IMR-90 (cell line): Measurements from ENCODE around the gene EIF5A.

Source experiments
- CTCF ChIP-seq: conservative IDR thresholded peaks from 2 replicates; pipeline ENCODE4 v1.5.1; 2012; ENCODE audit warnings: mild to moderate bottlenecking, low read depth, low read length, improper control_type of control experiment
- TF ChIP-seq, protein P1 (sequence below): fragments of 150-350 bp; IDR thresholded peaks from 2 replicates; pipeline ENCODE4 v1.6.1; 2016; ENCODE audit warnings: low read depth, mild to moderate bottlenecking, low read length, moderate library complexity, borderline replicate concordance

- no peak for TF ChIP-seq CTCF
- TF ChIP-seq, protein P1, sequence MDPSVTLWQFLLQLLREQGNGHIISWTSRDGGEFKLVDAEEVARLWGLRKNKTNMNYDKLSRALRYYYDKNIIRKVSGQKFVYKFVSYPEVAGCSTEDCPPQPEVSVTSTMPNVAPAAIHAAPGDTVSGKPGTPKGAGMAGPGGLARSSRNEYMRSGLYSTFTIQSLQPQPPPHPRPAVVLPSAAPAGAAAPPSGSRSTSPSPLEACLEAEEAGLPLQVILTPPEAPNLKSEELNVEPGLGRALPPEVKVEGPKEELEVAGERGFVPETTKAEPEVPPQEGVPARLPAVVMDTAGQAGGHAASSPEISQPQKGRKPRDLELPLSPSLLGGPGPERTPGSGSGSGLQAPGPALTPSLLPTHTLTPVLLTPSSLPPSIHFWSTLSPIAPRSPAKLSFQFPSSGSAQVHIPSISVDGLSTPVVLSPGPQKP, result no peak
Observed at GRCh38 chr17:7361906-7362305, 54.5 kb downstream of the EIF5A start.
